K562 (cell line): ENCODE results near the gene PARD3. TPM values are rescaled to one million over a fixed set of nuclear protein-coding genes. Genes with fewer than 3 reads are reported as not detected.

Experiments
- ATAC-seq: fragments of 200-7000 bp; cut with Tn5 transposase; 3 replicates; pipeline ENCODE4 v1.9.1; 2020; ENCODE audit warnings: moderate library complexity
- BruUV-seq: library from RNA; stranded (reverse); fragments of 400-500 nt; replicated peaks from 2 replicates; lab custom pipeline; 2021; lab: Mats Ljungman, UMichigan
- CTCF ChIA-PET: fragments of 300-600 bp; formaldehyde crosslinking; extraction: SDS; loops from one replicate; lab custom pipeline; 2021; ENCODE audit warnings: low intra/inter-chr PET ratio; lab: Yijun Ruan, JAX
- POLR2A ChIA-PET: fragments of 300-600, 350-650 bp; sonication (Branson Sonifier 250); formaldehyde crosslinking; extraction: SDS; loops from one replicate; lab custom pipeline; 2021; ENCODE audit warnings: antibody characterized with exemption, inconsistent platforms; lab: Yijun Ruan, JAX
- DNase-seq, 4 experiments: peaks; one replicate each; pipeline versions ENCODE4 v3.0.0 to v3.0.0-alpha.2; 2011 to 2018; ENCODE audit warnings: low spot score in 3 of 4, mixed read lengths in 3 of 4; ENCODE audit errors: extremely low read depth in 1 of 4
- FAIRE-seq: peaks from 2 replicates; lab custom pipeline; 2011; peaks lifted over from hg19 to GRCh38; lab: Jason Lieb, UNC
- H2AFZ ChIP-seq: 2 replicates; pipeline ENCODE4 v1.6.0; 2011; ENCODE audit warnings: low read depth, low read length, control low read depth, inconsistent platforms
- H3K27ac ChIP-seq: fragments of 200-600 bp; 3 replicates; pipeline ENCODE4 v1.8.0; 2011; ENCODE audit warnings: low read depth, mild to moderate bottlenecking, control low read depth, inconsistent platforms, low read length, moderate library complexity, mixed read lengths; ENCODE audit errors: extremely low read depth
- H3K27me3 ChIP-seq, 2 experiments: fragments of 300-600 bp in 1 of 2; 2 replicates in 1 of 2; 3 replicates in 1 of 2; pipeline versions ENCODE4 v1.6.0 to v1.8.0; 2011; ENCODE audit warnings: inconsistent platforms in 2 of 2, low read length in 2 of 2, mild to moderate bottlenecking in 1 of 2, mixed read lengths in 1 of 2, moderate library complexity in 1 of 2; ENCODE audit not compliant: control insufficient read depth in 2 of 2, insufficient read depth in 2 of 2
- H3K36me3 ChIP-seq: fragments of 300-600 bp; 3 replicates; pipeline ENCODE4 v1.8.0; 2011; ENCODE audit warnings: mild to moderate bottlenecking, low read length, inconsistent platforms; ENCODE audit not compliant: control insufficient read depth, insufficient read depth
- H3K4me1 ChIP-seq, 2 experiments: fragments of 200-600 bp in 1 of 2; replicated peaks in 1 of 2; 2 replicates in 1 of 2; 3 replicates in 1 of 2; pipeline versions ENCODE4 v1.5.1 to v1.8.0; 2011; ENCODE audit warnings: inconsistent platforms in 2 of 2, low read length in 2 of 2, mild to moderate bottlenecking in 1 of 2, mixed read lengths in 1 of 2, moderate library complexity in 1 of 2; ENCODE audit not compliant: control insufficient read depth in 2 of 2, insufficient read depth in 2 of 2
- H3K4me2 ChIP-seq: 2 replicates; pipeline ENCODE4 v1.6.1; 2011; ENCODE audit warnings: low read length, control low read depth, inconsistent platforms, mixed read lengths; ENCODE audit not compliant: insufficient read depth
- H3K4me3 ChIP-seq: fragments of 200-600 bp; sonication (generic), shearing (Covaris generic); 2 replicates; pipeline ENCODE4 v1.5.1; 2016; ENCODE audit warnings: control low read depth, inconsistent platforms
- H3K79me2 ChIP-seq: fragments of 200-600 bp; 3 replicates; pipeline ENCODE4 v1.8.0; 2011; ENCODE audit warnings: low read length, inconsistent platforms; ENCODE audit not compliant: control insufficient read depth, insufficient read depth
- H3K9ac ChIP-seq, 2 experiments: 2 replicates each; pipeline versions ENCODE4 v1.6.0 to v1.6.1; 2011; ENCODE audit warnings: low read depth in 2 of 2, low read length in 2 of 2, control low read depth in 1 of 2, inconsistent platforms in 1 of 2, mild to moderate bottlenecking in 1 of 2, mixed read lengths in 1 of 2; ENCODE audit not compliant: insufficient read depth in 1 of 2
- H3K9me1 ChIP-seq: one replicate; pipeline ENCODE4 v1.6.0; 2011; ENCODE audit warnings: inconsistent platforms, mild to moderate bottlenecking, low read length, moderate library complexity; ENCODE audit not compliant: control insufficient read depth, insufficient read depth
- H3K9me3 ChIP-seq: replicated peaks from 2 replicates; pipeline ENCODE4 v1.5.1; 2011; ENCODE audit warnings: low read depth, low read length, inconsistent platforms; ENCODE audit not compliant: control insufficient read depth, insufficient read depth
- H4K20me1 ChIP-seq: replicated peaks from 2 replicates; pipeline ENCODE4 v1.6.1; 2011; ENCODE audit warnings: low read length, inconsistent platforms, mixed read lengths; ENCODE audit not compliant: control insufficient read depth, insufficient read depth
- CREB1 ChIP-seq, 2 experiments: sonication (generic) in 1 of 2; formaldehyde crosslinking in 1 of 2; IDR thresholded peaks; 2 replicates each; pipeline versions ENCODE4 v1.6.1 to v1.8.0; 2012 to 2022; ENCODE audit warnings: inconsistent platforms in 1 of 2, mild to moderate bottlenecking in 1 of 2, missing genetic modification reagents in 1 of 2, moderate library complexity in 1 of 2
- GABPB1 ChIP-seq: sonication (generic); formaldehyde crosslinking; IDR thresholded peaks from 2 replicates; pipeline ENCODE4 v1.8.0; 2022; ENCODE audit warnings: mild to moderate bottlenecking, missing genetic modification reagents
- MXI1 ChIP-seq: IDR thresholded peaks from 2 replicates; pipeline ENCODE4 v1.6.1; 2011; ENCODE audit warnings: low read depth, mild to moderate bottlenecking, improper control_type of control experiment, low read length
- NFE2 ChIP-seq: IDR thresholded peaks from 2 replicates; pipeline ENCODE4 v1.6.1; 2014; ENCODE audit warnings: antibody characterized with exemption, low read depth
- NFRKB ChIP-seq: fragments of 450-650 bp; IDR thresholded peaks from 2 replicates; pipeline ENCODE4 v1.6.1; 2016; ENCODE audit warnings: low read depth
- ZNF507 ChIP-seq: conservative IDR thresholded peaks from 2 replicates; pipeline ENCODE4 v1.6.1; 2017; ENCODE audit warnings: missing genetic modification characterization, missing compliant biosample characterization
- ZNF699 ChIP-seq: fragments of 250-450 bp; sonication (Bioruptor Pico); IDR thresholded peaks from 2 replicates; pipeline ENCODE4 v1.8.0; 2021; ENCODE audit warnings: mild to moderate bottlenecking, moderate library complexity; ENCODE audit not compliant: insufficient replicate concordance
- ZNF76 ChIP-seq: fragments of 250-450 bp; sonication (Bioruptor Pico); IDR thresholded peaks from 2 replicates; pipeline ENCODE4 v1.4.0; 2020; ENCODE audit warnings: mild to moderate bottlenecking, moderate library complexity, borderline replicate concordance
- WGBS: fragments of 100-300 bp; shearing (Covaris generic); methylation state at CpG from one replicate; pipeline ENCODE4 v1.1.6; 2016; ENCODE audit warnings: low coverage, mixed read lengths; ENCODE audit not compliant: insufficient coverage; ENCODE audit errors: missing lambda C conversion rate; 5-methylcytosine and 5-hydroxymethylcytosine counted together
- in situ Hi-C: fragments of 300-500 bp; cut with MboI; formaldehyde crosslinking; loops from 4 replicates; pipeline ENCODE4 v1.15.0; 2018; ENCODE audit warnings: inconsistent platforms, mixed read lengths
- intact Hi-C: fragments of 100-400 bp; cut with micrococcal nuclease; formaldehyde crosslinking; loops from 2 replicates; pipeline ENCODE4 v1.14.2; 2022
- polyA plus RNA-seq, 8 experiments: library from polyadenylated mRNA; depleted of rRNA in 4 of 8; stranded (reverse) in 5 of 8; unstranded in 3 of 8; fragments of >200 nt; fragmentation: Nextera tagmentation in 2 of 8; fragmentation: Illumina TruSeq in 1 of 8; extraction: Ambion mirVana in 2 of 8; extraction: Trizol in 1 of 8; gene quantifications; 2 replicates each; pipeline versions ENCODE4 v1.2.1 to v1.2.3, GENCODE V29; 2011 to 2014; ENCODE audit warnings: inconsistent platforms in 1 of 8, missing spikeins in 1 of 8
- total RNA-seq, 7 experiments: library from RNA; depleted of rRNA in 6 of 7; stranded (reverse); fragments of >200 nt in 6 of 7; fragmentation: Illumina TruSeq in 2 of 7; extraction: Trizol in 2 of 7; gene quantifications; 2 replicates each; pipeline versions ENCODE4 v1.2.1 to v1.2.3, GENCODE V29; 2011 to 2021; ENCODE audit warnings: low replicate concordance in 1 of 7
- TF ChIP-seq, protein P1 (sequence below): fragments of 250-450 bp; sonication (Bioruptor Pico); IDR thresholded peaks from 2 replicates; pipeline ENCODE4 v1.8.0; 2022; ENCODE audit warnings: inconsistent platforms
- TF ChIP-seq, protein P2 (sequence below): sonication (generic); formaldehyde crosslinking; IDR thresholded peaks from 2 replicates; pipeline ENCODE4 v1.8.0; 2022; ENCODE audit warnings: mild to moderate bottlenecking, missing genetic modification reagents
- TF ChIP-seq, protein P3 (sequence below): fragments of 450-650 bp; formaldehyde crosslinking; IDR thresholded peaks from 2 replicates; pipeline ENCODE4 v1.4.0; 2020; ENCODE audit warnings: mild to moderate bottlenecking

Gene PARD3
- total and polyA plus RNA-seq, 9 of the 15 experiments (the other 6 are each of a cell fraction or from before 2014, with no cell fraction given): 2.7 to 11.7 (median 7.7) TPM

DNA sequence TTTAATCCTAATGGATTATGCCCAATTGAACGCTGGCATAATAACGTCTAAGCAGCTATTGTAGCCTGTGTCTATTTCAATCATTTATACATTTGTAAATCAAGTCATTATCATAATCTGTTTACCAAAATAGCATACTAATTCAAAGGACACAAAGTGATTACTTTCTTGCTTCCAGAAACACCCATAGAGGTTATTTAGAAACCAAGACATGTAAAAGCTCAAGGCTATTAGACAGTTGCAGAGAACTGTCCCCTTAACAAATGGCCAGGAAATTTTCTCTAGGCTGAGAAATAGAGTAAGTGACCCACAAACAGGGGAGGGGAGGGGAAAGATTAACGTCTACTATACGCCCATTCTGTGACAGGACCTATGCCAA is 455.7 kb downstream of the PARD3 start:
- Histone ChIP-seq H3K27me3 (no peaks in the 10 kb centered on the region), H3K4me1 (no peaks in the 10 kb centered on the region), H4K20me1 (no peaks in the 10 kb centered on the region), H3K9ac (no peak overlapping the region), H3K4me3 (no peak overlapping the region), H2AFZ (no peak overlapping the region), H3K27ac (no peak overlapping the region), H3K9me1 (no peaks in the 10 kb centered on the region), H3K4me2 (no peak overlapping the region), H3K79me2 (no peaks in the 10 kb centered on the region), H3K36me3 (no peaks in the 10 kb centered on the region), H3K9me3 (no peaks in the 10 kb centered on the region)
- intact Hi-C loops (no loop called here), in situ Hi-C loops (no loop called here)
- BruUV-seq: no TSS peak
- POLR2A ChIA-PET: no interaction called here
- FAIRE-seq (no peak), ATAC-seq (no peak), DNase-seq (no peak)
- WGBS: 17% methylated on average over 4 of the region's 4 CpGs
- TF ChIP-seq CREB1 (IDR thresholded peaks at IDR 0.05) (no peak), CREB1 (CRISPR knock-in tag; IDR thresholded peaks at IDR 0.05) (no peak), GABPB1 (CRISPR knock-in tag) (no peak), NFRKB (no peak), ZNF507 (no peak), ZNF76 (CRISPR knock-in tag) (no peak), MXI1 (no peak), ZNF699 (no peak), NFE2 (no peak)
- TF ChIP-seq, protein P1, sequence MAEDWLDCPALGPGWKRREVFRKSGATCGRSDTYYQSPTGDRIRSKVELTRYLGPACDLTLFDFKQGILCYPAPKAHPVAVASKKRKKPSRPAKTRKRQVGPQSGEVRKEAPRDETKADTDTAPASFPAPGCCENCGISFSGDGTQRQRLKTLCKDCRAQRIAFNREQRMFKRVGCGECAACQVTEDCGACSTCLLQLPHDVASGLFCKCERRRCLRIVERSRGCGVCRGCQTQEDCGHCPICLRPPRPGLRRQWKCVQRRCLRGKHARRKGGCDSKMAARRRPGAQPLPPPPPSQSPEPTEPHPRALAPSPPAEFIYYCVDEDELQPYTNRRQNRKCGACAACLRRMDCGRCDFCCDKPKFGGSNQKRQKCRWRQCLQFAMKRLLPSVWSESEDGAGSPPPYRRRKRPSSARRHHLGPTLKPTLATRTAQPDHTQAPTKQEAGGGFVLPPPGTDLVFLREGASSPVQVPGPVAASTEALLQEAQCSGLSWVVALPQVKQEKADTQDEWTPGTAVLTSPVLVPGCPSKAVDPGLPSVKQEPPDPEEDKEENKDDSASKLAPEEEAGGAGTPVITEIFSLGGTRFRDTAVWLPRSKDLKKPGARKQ (CRISPR knock-in tag): no peak
- TF ChIP-seq, protein P2, sequence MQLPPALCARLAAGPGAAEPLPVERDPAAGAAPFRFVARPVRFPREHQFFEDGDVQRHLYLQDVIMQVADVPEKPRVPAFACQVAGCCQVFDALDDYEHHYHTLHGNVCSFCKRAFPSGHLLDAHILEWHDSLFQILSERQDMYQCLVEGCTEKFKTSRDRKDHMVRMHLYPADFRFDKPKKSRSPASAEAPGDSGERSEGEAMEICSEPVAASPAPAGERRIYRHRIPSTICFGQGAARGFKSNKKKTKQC (CRISPR knock-in tag): no peak
- TF ChIP-seq, protein P3, sequence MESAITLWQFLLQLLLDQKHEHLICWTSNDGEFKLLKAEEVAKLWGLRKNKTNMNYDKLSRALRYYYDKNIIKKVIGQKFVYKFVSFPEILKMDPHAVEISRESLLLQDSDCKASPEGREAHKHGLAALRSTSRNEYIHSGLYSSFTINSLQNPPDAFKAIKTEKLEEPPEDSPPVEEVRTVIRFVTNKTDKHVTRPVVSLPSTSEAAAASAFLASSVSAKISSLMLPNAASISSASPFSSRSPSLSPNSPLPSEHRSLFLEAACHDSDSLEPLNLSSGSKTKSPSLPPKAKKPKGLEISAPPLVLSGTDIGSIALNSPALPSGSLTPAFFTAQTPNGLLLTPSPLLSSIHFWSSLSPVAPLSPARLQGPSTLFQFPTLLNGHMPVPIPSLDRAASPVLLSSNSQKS (CRISPR knock-in tag): no peak
- CTCF ChIA-PET: no interaction called here
